Spleen (tissue), 11 donors: ENCODE measurements around the gene LPGAT1. TPM values are rescaled to one million over a fixed set of nuclear protein-coding genes. Genes with fewer than 3 reads are reported as not detected.
A peak's percentile ranks its signal among the peaks of the same experiment; 100 is the strongest.

ENCODE experiments used
- DNase-seq: peaks from one replicate; pipeline ENCODE4 v3.0.0-alpha.2; 2020
- H3K27ac ChIP-seq, 8 donors: fragments of 200-600 bp; sonication (generic) in 7 of 8; 1 replicate in 4 of 8; 2 replicates in 4 of 8; pipeline versions ENCODE4 v1.5.0 to v1.8.0; 2016 to 2021; ENCODE audit warnings: inconsistent platforms in 4 of 8, mild to moderate bottlenecking in 4 of 8, moderate library complexity in 1 of 8
- H3K27me3 ChIP-seq, 7 donors: fragments of 200-600 bp; sonication (generic) in 6 of 7; replicated peaks in 1 of 7; 1 replicate in 4 of 7; 2 replicates in 3 of 7; pipeline versions ENCODE4 v1.5.0 to v1.8.0; 2016 to 2021; ENCODE audit warnings: inconsistent platforms in 3 of 7, mild to moderate bottlenecking in 1 of 7
- H3K36me3 ChIP-seq, 6 donors: fragments of 200-600 bp; sonication (generic) in 5 of 6; 1 replicate in 4 of 6; 2 replicates in 2 of 6; pipeline versions ENCODE4 v1.5.0 to v1.8.0; 2016 to 2021; ENCODE audit warnings: inconsistent platforms in 2 of 6
- H3K4me1 ChIP-seq, 6 donors: fragments of 200-600 bp; sonication (generic) in 5 of 6; 1 replicate in 3 of 6; 2 replicates in 3 of 6; pipeline versions ENCODE4 v1.5.0 to v1.8.0; 2016 to 2021; ENCODE audit warnings: inconsistent platforms in 3 of 6
- H3K4me3 ChIP-seq, 8 donors: fragments of 200-600 bp; sonication (generic) in 7 of 8; 1 replicate in 4 of 8; 2 replicates in 4 of 8; pipeline versions ENCODE4 v1.5.0 to v1.8.0; 2016 to 2021; ENCODE audit warnings: inconsistent platforms in 4 of 8, mild to moderate bottlenecking in 4 of 8, moderate library complexity in 2 of 8
- H3K9me3 ChIP-seq, 8 donors: fragments of 200-600 bp; sonication (generic) in 7 of 8; 1 replicate in 4 of 8; 2 replicates in 4 of 8; pipeline versions ENCODE4 v1.5.0 to v1.8.0; 2016 to 2021; ENCODE audit warnings: inconsistent platforms in 4 of 8
- POLR2A ChIP-seq, 3 donors: fragments of 450-650 bp; IDR thresholded peaks; one replicate each; pipeline ENCODE4 v1.5.1; 2017; ENCODE audit warnings: antibody characterized with exemption in 3 of 3, mild to moderate bottlenecking in 1 of 3
- POLR2AphosphoS5 ChIP-seq, 3 donors: sonication (generic); formaldehyde crosslinking; IDR thresholded peaks; one replicate each; pipeline ENCODE4 v1.5.1; 2017; ENCODE audit warnings: antibody characterized with exemption in 3 of 3
- WGBS, 5 donors: extraction: QIAGEN DNeasy Blood & Tissue Kit in 3 of 5; methylation state at CpG; one replicate each; pipeline versions ENCODE4 v1.1.5 to v1.1.7; 2013 to 2018; 5-methylcytosine and 5-hydroxymethylcytosine counted together
- intact Hi-C: fragments of 100-400 bp; cut with DNase I; formaldehyde crosslinking; loops from one replicate; pipeline ENCODE4 v1.15.0; 2023; ENCODE audit warnings: low total_unique reads
- polyA plus RNA-seq, 3 donors: library from polyadenylated mRNA; stranded (reverse); fragments of 200-250 nt; gene quantifications; one replicate each; pipeline ENCODE4 v1.2.1, GENCODE V29; 2013
- total RNA-seq, 7 donors: library from RNA; depleted of rRNA in 3 of 7; stranded (reverse); fragments of >200 nt in 3 of 7; fragmentation: NEBNext Ultra II Directional in 4 of 7; extraction: Animal tissue kit (Norgen Biotek cat#: 25700) in 4 of 7; gene quantifications; one replicate each; pipeline versions ENCODE4 v1.1.0 to v1.2.1, GENCODE V29; 2016 to 2021
- TF ChIP-seq, protein P1 (sequence below), 11 experiments: fragments of 200-600 bp in 7 of 11; fragments of 450-650 bp in 4 of 11; sonication (generic) in 4 of 11; IDR thresholded peaks in 8 of 11; conservative IDR thresholded peaks in 3 of 11; 1 replicate in 7 of 11; 2 replicates in 4 of 11; pipeline versions ENCODE4 v1.4.0 to v1.8.0; 2016 to 2021; ENCODE audit warnings: antibody characterized with exemption in 11 of 11, inconsistent platforms in 4 of 11, mild to moderate bottlenecking in 1 of 11
- donor health status: healthy with polysubstance abuse.
- donor health status: DM: no; HTN: no; CAD: no; lungs with moderate emphysema.
- donor health status: DM: no; HTN: no; CAD: no.
- donor health status: Bipolar disorder and iron deficiency.
- donor health status: healthy.
- donor health status: DM: no; HTN: no; CAD: no.
- donor health status: DM: yes; HTN: yes; CAD: no.

The LPGAT1 gene
- total and polyA plus RNA-seq, 10 donors, result 8.8 to 80.6 (median 60.7) TPM

DNA sequence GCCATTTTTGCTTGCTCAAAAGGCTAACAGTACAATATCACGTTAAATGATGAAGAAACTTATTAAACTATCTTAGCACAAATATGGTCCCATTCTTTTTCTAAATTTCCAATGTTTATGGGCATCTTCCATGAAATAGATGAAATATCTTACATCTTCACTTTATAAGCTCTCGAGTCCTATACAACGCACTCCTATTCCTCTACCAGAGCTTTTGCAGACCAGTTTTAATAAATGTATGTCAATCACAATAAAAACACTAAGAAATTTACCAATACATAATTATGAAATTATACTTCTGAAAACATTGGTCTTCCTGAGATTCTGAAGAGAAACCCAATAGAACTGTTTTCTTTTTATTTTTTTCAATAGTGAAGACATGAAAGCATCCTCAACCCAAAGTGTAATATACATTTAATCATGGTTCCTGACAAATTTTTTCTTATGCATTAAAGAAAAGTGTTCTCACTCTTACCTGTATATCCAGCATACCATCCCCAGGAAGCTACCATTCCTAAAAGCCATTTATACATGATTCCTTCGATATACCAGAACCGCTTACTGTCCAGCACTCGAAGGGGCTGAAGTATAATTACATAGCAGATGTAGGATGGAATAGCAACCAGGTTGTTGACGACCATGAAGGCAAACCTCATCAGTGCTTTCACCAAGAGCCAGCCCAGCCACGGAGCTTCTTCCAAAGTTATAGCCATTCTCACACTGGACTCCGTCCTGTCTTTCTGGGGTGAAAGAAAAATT, 1.8 kb downstream of the LPGAT1 start:
- peak overlapping the region in 7 of 8 donors; percentile 85 to 98 (median 95) for H3K27ac ChIP-seq
- H3K4me1 ChIP-seq, result peaks cover 27 to 92% (median 72%) of the 10 kb centered on the region in 6 donors
- WGBS, 5 donors, result 82 to 92% (median 83%) methylated on average over 9 of the region's 9 CpGs
- H3K4me3 ChIP-seq, result peak overlapping the region; percentile 61 to 91 (median 66)
- intact Hi-C loops, result no loop called here
- H3K27me3 ChIP-seq, result no peaks in the 10 kb centered on the region
- DNase-seq, result no peak
- no peaks in the 10 kb centered on the region for H3K9me3 ChIP-seq
- H3K36me3 ChIP-seq, result peaks cover 0 to 16% (median 0%) of the 10 kb centered on the region in 6 donors
- TF ChIP-seq POLR2AphosphoS5 (IDR thresholded peaks at IDR 0.05) (no peak), POLR2A (IDR thresholded peaks at IDR 0.05) (no peak)
- TF ChIP-seq, protein P1, sequence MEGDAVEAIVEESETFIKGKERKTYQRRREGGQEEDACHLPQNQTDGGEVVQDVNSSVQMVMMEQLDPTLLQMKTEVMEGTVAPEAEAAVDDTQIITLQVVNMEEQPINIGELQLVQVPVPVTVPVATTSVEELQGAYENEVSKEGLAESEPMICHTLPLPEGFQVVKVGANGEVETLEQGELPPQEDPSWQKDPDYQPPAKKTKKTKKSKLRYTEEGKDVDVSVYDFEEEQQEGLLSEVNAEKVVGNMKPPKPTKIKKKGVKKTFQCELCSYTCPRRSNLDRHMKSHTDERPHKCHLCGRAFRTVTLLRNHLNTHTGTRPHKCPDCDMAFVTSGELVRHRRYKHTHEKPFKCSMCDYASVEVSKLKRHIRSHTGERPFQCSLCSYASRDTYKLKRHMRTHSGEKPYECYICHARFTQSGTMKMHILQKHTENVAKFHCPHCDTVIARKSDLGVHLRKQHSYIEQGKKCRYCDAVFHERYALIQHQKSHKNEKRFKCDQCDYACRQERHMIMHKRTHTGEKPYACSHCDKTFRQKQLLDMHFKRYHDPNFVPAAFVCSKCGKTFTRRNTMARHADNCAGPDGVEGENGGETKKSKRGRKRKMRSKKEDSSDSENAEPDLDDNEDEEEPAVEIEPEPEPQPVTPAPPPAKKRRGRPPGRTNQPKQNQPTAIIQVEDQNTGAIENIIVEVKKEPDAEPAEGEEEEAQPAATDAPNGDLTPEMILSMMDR (IDR thresholded peaks at IDR 0.05 in 8 of 11, conservative IDR thresholded peaks at IDR 0.05 in 3 of 11), result no peak

DNA sequence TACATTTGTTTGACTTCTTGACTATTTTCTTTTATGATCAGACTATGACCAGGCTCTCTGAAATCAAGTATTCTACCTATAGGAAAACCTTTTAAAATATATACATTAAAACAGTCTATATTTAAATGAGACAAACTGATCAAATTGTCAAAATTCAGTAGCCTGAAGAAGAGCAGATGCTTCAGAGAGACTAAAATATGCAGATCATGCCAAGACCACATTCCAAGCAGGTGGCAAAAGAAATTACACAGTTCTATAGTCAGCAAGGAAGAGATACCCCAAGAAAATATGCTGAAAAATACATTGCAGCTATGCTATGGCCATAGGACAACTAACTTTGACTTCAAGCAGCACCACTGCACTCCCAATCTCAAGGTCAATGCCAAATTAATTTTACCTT, 3.5 kb downstream of the LPGAT1 start:
- H3K36me3 ChIP-seq, result peaks cover 0 to 22% (median 0%) of the 10 kb centered on the region in 6 donors
- intact Hi-C loops, result no loop called here
- no peaks in the 10 kb centered on the region for H3K9me3 ChIP-seq
- no peaks in the 10 kb centered on the region for H3K27me3 ChIP-seq
- no peak overlapping the region for H3K27ac ChIP-seq
- DNase-seq, result no peak
- H3K4me1 ChIP-seq, result peaks cover 32 to 92% (median 69%) of the 10 kb centered on the region in 6 donors
- no peak overlapping the region for H3K4me3 ChIP-seq
- TF ChIP-seq, protein P1 (IDR thresholded peaks at IDR 0.05 in 8 of 11, conservative IDR thresholded peaks at IDR 0.05 in 3 of 11), result no peak
- TF ChIP-seq POLR2AphosphoS5 (IDR thresholded peaks at IDR 0.05), result no peak
- no peak for TF ChIP-seq POLR2A (IDR thresholded peaks at IDR 0.05)

DNA sequence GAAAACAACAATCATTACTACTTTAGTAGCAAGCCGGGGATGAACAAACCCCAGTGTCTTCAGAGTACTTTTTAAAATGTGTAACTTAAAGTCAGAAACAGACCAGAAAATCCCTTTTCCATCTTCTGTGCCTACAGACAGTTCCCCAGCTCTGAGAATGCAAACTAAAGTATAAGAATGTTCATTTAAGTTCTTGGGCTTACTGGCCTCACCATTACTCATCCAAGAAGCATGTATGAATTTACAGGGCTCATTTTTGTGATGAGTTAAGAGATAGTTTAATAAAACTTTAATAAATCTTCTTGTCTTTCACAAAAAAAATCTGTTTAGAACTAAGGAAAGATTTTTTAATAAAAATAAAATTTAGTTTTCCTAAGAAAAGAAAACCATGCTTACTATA, 4.6 kb downstream of the LPGAT1 start:
- intact Hi-C loops, result no loop called here
- H3K4me1 ChIP-seq, result peaks cover 32 to 92% (median 63%) of the 10 kb centered on the region in 6 donors
- no peak overlapping the region for H3K4me3 ChIP-seq
- no peak for TF ChIP-seq POLR2AphosphoS5 (IDR thresholded peaks at IDR 0.05)
- no peak for TF ChIP-seq POLR2A (IDR thresholded peaks at IDR 0.05)
- TF ChIP-seq, protein P1 (IDR thresholded peaks at IDR 0.05 in 8 of 11, conservative IDR thresholded peaks at IDR 0.05 in 3 of 11), result no peak
- H3K27ac ChIP-seq, result peak overlapping the region in 3 of 8 donors; percentile 21 to 33 (median 25)
- DNase-seq, result no peak
- H3K36me3 ChIP-seq, result peaks cover 0 to 26% (median 0%) of the 10 kb centered on the region in 6 donors
- H3K9me3 ChIP-seq, result no peaks in the 10 kb centered on the region
- H3K27me3 ChIP-seq, result no peaks in the 10 kb centered on the region
- WGBS, 5 donors, result 88 to 97% (median 96%) methylated on average over 1 of the region's 1 CpG

DNA sequence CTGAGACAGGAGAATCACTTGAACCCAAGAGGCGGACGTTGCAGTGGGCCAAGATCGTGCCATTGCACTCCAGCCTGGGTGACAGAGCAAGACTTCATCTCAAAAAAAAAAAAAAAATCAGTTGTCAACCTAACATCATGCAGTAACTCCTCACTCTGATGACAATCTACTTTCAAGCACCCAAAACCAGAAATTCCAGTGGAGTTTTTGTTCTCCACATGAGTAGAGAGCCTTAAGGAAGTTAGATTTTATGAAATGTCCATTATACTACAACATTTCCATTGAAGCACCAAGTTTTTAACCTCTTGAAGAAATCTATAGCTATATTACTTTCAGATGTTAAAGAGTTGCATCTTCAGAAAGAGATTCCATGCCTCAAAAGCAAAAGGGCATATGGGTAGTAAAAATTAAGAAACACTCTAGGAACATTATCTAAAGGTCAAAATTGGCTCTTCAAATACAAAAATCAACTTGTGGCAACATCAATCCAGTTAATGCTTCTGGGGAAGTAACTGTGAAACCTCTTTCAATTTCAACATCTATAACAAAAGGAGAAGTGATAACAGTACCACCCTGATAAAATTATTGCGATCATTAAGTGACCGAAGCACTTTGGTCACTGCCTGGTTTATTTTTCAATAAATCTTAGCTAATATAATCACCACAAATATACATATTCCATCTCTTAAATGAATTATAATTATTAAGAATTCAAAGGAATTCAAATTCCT, 7.7 kb downstream of the LPGAT1 start:
- 68 to 84% (median 75%) methylated on average over 5 of the region's 5 CpGs for WGBS, 5 donors
- no peaks in the 10 kb centered on the region for H3K27me3 ChIP-seq
- no peak overlapping the region for H3K4me3 ChIP-seq
- intact Hi-C loops, result no loop called here
- DNase-seq, result no peak
- peaks cover 0 to 49% (median 5%) of the 10 kb centered on the region in 6 donors for H3K36me3 ChIP-seq
- TF ChIP-seq, protein P1 (IDR thresholded peaks at IDR 0.05 in 8 of 11, conservative IDR thresholded peaks at IDR 0.05 in 3 of 11), result no peak
- TF ChIP-seq POLR2AphosphoS5 (IDR thresholded peaks at IDR 0.05) (no peak), POLR2A (IDR thresholded peaks at IDR 0.05) (no peak)
- H3K9me3 ChIP-seq, result no peaks in the 10 kb centered on the region
- peaks cover 15 to 81% (median 44%) of the 10 kb centered on the region in 6 donors for H3K4me1 ChIP-seq
- H3K27ac ChIP-seq, result peak overlapping the region in 7 of 8 donors; percentile 18 to 77 (median 67)
